Stimulated activated effector memory CD8-positive, alpha-beta T cell treated with anti-CD3 and anti-CD28 coated beads, Interleukin-12 subunit alpha, Interleukin-12 subunit beta, amount 100 ng/mL, for 72 hours (primary cell): ENCODE measurements around the gene CPA4.

Experiments used
- ATAC-seq: fragments of 150-1000 bp; cut with Tn5 transposase; 2 replicates; pipeline ENCODE4 v1.10.0; 2021
- DNase-seq, 2 donors: peaks; one replicate each; pipeline ENCODE4 v3.0.0; 2021 to 2022; ENCODE audit warnings: low spot score in 2 of 2
- H3K27ac Mint-ChIP-seq: one replicate; pipeline ENCODE4 v1.8.0; 2022; ENCODE audit warnings: mild to moderate bottlenecking, mixed read lengths
- H3K36me3 Mint-ChIP-seq: one replicate; pipeline ENCODE4 v1.8.0; 2022; ENCODE audit warnings: mild to moderate bottlenecking, mixed read lengths
- H3K4me1 Mint-ChIP-seq: one replicate; pipeline ENCODE4 v1.8.0; 2022; ENCODE audit warnings: mixed read lengths
- H3K4me3 Mint-ChIP-seq: one replicate; pipeline ENCODE4 v1.8.0; 2022; ENCODE audit warnings: mild to moderate bottlenecking, mixed read lengths
- H3K9me3 Mint-ChIP-seq: one replicate; pipeline ENCODE4 v1.8.0; 2022; ENCODE audit warnings: mixed read lengths

The CPA4 gene

DNA sequence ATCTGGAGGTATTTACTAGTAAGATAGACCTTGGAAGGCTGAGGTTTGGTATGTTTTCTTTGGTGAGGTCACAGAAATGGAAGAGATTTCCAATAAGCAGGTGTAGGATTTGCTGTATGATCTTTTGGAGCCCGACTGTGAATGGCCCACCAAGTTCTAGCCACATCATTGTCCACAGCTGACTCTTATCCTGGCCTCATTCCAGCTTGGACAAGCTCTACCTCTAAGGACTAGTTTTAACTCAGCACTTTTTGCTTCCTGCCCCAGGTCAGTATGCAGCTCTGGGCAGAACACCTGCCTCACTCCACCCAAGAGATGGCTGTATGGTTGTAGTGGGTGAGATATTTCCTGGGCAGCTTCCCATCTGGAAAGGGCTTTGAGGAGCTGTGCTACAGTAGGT is 6.1 kb upstream of the CPA4 start:
- H3K36me3 Mint-ChIP-seq = no peaks in the 10 kb centered on the region
- no peak overlapping the region for H3K27ac Mint-ChIP-seq
- H3K4me3 Mint-ChIP-seq = no peak overlapping the region
- peaks cover 6% of the 10 kb centered on the region for H3K4me1 Mint-ChIP-seq
- ATAC-seq (no peak), DNase-seq (no peak)
- H3K9me3 Mint-ChIP-seq = no peaks in the 10 kb centered on the region

DNA sequence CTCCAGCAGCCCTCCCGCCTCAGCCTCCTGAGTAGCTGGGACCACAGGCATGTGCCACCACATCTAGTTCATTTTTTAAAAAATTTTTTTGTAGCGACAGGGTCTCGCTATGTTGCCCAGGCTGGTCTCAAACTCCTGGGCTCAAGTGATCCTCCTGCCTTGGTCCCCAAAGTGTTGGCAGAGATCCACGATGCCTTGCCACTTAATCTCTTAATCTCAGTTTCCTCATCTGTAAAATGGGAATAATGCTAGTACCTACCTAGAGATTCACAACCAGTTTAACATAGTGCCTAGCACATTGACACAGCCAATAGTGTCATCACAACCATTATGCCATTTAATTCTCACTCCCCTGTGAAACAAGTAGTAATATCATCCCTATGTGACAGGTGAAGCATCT is 4.8 kb upstream of the CPA4 start:
- DNase-seq (no peak), ATAC-seq (no peak)
- Mint-ChIP-seq H3K4me3 (no peak overlapping the region), H3K27ac (no peak overlapping the region), H3K4me1 (peaks cover 6% of the 10 kb centered on the region), H3K36me3 (no peaks in the 10 kb centered on the region), H3K9me3 (no peaks in the 10 kb centered on the region)

DNA sequence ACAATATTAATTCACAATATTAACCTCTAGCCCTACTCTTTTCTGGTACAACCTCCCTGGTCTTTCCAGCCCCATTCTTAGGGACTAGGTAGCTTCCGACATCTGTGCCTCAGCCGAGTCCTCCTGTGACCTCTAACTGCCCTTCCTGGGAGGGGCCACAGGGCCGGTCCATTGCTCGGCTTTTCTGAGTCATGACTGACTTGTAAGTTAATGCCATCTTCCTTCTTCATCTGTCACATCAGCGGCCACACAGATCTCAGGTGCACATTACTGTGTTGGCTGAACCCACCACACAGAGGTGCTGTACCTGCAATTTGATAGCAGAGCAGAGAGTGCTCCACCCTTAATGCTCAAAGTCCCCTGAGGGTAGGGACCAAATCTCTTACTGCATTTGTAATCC is 4.1 kb upstream of the CPA4 start:
- no peaks in the 10 kb centered on the region for H3K9me3 Mint-ChIP-seq
- no peak overlapping the region for H3K27ac Mint-ChIP-seq
- H3K4me1 Mint-ChIP-seq = peaks cover 6% of the 10 kb centered on the region
- ATAC-seq (no peak), DNase-seq (no peak)
- no peaks in the 10 kb centered on the region for H3K36me3 Mint-ChIP-seq
- no peak overlapping the region for H3K4me3 Mint-ChIP-seq

- ATAC-seq (no peak), DNase-seq (no peak)
- Mint-ChIP-seq H3K4me3 (no peak overlapping the region), H3K9me3 (no peaks in the 10 kb centered on the region), H3K4me1 (peaks cover 6% of the 10 kb centered on the region), H3K36me3 (no peaks in the 10 kb centered on the region), H3K27ac (no peak overlapping the region)
Measured at GRCh38 chr7:130289478-130289877, 3.5 kb upstream of the CPA4 start.

DNA sequence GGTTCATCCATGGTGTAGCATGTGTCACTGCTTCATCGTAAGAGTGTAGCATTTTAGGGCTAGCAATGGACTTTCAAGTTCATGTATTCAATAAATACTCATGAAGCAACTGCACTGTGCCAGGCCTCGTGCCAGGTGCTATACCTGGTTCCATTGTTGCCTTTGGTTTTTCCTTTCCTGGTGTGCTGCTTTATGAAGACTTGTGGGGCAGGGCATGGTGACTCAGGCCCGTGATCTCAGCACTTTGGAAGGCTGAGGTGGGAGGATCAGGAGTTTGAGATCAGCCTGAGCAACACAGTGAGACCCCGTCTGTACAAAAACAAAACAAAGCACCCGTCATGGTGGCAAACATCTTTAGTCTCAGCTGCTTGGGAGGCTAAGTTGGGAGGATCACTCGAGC is 2.2 kb upstream of the CPA4 start:
- no peak for ATAC-seq
- no peak overlapping the region for H3K4me3 Mint-ChIP-seq
- H3K4me1 Mint-ChIP-seq = peaks cover 6% of the 10 kb centered on the region
- no peak for DNase-seq
- no peaks in the 10 kb centered on the region for H3K36me3 Mint-ChIP-seq
- no peak overlapping the region for H3K27ac Mint-ChIP-seq
- no peaks in the 10 kb centered on the region for H3K9me3 Mint-ChIP-seq

DNA sequence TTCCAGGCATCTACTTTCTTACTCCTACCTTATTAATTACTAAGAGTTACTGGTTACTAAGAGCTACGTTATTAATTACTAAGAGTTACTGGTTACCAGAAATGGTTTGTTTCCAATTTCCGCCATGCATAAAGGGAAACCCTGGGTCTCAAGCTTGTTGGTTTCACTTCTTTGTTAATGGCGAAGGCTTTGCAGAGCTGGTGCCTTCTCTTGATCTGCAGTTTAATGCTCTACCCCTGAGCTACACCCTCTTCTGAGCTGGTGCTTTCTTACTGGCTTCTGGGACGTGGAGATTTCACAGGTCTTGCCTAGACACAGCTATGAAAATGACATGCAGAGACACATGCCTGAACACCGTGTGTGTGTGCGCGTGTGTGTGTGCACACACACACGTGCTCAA is 560 bp downstream of the CPA4 start:
- Mint-ChIP-seq H3K4me1 (peaks cover 6% of the 10 kb centered on the region), H3K4me3 (no peak overlapping the region), H3K36me3 (no peaks in the 10 kb centered on the region), H3K9me3 (no peaks in the 10 kb centered on the region), H3K27ac (no peak overlapping the region)
- DNase-seq (no peak), ATAC-seq (no peak)

- H3K36me3 Mint-ChIP-seq = no peaks in the 10 kb centered on the region
- no peak overlapping the region for H3K4me3 Mint-ChIP-seq
- H3K27ac Mint-ChIP-seq = no peak overlapping the region
- DNase-seq (no peak), ATAC-seq (no peak)
- H3K4me1 Mint-ChIP-seq = no peaks in the 10 kb centered on the region
- H3K9me3 Mint-ChIP-seq = no peaks in the 10 kb centered on the region
Measured at GRCh38 chr7:130294314-130294713, 1.4 kb downstream of the CPA4 start.

GRCh38 chr7:130296221-130296951 is 3.4 kb downstream of the CPA4 start:
- no peak for DNase-seq
- no peak overlapping the region for H3K4me3 Mint-ChIP-seq
- no peaks in the 10 kb centered on the region for H3K4me1 Mint-ChIP-seq
- no peak overlapping the region for H3K27ac Mint-ChIP-seq
- H3K9me3 Mint-ChIP-seq = no peaks in the 10 kb centered on the region
- no peak for ATAC-seq
- no peaks in the 10 kb centered on the region for H3K36me3 Mint-ChIP-seq

DNA sequence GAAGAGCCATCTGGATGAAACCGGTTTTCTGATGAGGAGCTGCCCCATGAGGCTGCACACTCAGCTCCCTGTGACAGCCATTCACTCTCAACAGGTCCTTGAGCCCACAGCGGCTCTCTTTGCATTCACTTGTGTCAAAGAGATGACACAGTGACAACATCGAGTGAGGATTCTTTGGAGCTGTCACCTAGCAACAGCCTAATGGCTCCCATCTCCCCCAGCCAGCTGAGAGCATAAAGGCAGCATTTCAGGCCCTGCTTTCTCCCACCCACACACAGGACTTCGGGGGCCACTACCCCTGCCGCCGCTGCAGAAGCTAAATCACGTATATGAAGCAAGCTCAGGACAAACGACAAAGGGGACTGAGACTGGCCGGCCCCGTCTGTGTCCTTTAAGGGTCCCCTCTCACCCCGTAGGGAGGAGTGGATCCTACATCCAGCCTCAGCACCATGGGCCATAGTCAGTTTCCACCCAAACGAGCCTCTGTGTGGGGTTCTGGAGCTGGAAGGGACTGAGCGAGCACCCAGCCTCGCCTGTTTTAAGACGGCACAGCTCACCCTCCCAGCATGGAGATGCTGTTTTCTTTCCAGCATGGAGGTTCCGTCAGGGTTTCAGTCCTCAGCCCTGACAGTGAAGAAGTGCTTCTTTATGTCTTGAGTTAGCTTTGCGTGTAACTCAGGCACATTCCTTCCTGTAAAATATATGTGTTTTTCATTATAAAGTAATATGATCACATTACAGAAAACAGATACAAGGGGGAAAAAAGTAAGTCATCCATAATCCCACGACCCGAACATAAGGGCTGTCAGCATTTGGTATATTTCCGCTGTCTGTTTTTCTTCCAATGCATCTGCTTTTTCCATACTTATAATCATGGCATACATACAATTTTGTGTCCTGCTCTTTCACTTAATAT is 4.9 kb downstream of the CPA4 start:
- no peaks in the 10 kb centered on the region for H3K4me1 Mint-ChIP-seq
- H3K9me3 Mint-ChIP-seq = no peaks in the 10 kb centered on the region

DNA sequence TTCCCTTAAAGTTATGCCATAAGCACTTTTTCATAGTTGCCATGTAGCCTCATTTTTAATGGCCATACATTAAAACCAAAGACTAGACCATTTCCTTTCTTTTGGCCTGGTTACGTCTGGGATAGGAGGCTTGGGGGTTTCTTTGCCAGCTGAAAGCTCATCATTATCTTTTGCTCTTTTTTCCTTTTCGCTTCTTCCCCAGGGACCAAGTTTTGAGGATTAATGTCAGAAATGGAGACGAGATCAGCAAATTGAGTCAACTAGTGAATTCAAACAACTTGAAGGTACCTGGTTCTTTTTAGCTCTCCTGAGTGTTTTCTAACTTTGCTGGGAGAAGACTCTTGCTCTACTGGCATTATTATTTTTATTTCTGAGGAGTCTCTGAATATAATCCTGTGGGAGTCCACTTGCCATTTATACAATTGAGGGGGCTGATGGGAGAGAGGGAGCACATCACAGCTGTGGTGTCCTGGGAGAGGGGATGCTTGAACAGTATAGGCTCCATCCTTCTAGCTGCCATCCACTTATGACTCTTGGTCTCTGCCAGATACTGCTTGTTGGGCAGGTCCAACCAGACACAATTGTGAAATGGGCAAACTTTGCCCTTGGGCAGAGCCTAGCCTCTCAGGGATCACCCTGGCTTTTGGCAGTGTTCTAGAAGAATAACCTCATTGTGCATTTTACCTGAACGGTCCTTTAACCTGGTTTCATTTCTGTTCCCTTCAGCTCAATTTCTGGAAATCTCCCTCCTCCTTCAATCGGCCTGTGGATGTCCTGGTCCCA is 5.8 kb downstream of the CPA4 start:
- H3K4me3 Mint-ChIP-seq = no peak overlapping the region
- no peaks in the 10 kb centered on the region for H3K36me3 Mint-ChIP-seq
- no peak overlapping the region for H3K27ac Mint-ChIP-seq
- no peak for DNase-seq
- peak; percentile 25 for ATAC-seq
- H3K4me1 Mint-ChIP-seq = no peaks in the 10 kb centered on the region
- H3K9me3 Mint-ChIP-seq = no peaks in the 10 kb centered on the region

More for the DNA sequence above, 4.9 kb downstream of the CPA4 start:
- no peak overlapping the region for H3K4me3 Mint-ChIP-seq
- ATAC-seq (no peak), DNase-seq (no peak)
- no peak overlapping the region for H3K27ac Mint-ChIP-seq
- no peaks in the 10 kb centered on the region for H3K36me3 Mint-ChIP-seq

- ATAC-seq (no peak), DNase-seq (no peak)
- Mint-ChIP-seq H3K4me3 (no peak overlapping the region), H3K36me3 (no peaks in the 10 kb centered on the region), H3K27ac (no peak overlapping the region), H3K9me3 (no peaks in the 10 kb centered on the region), H3K4me1 (no peaks in the 10 kb centered on the region)
Measured at GRCh38 chr7:130299866-130300265, 6.9 kb downstream of the CPA4 start.

GRCh38 chr7:130301501-130302020 is 8.6 kb downstream of the CPA4 start:
- Mint-ChIP-seq H3K9me3 (no peaks in the 10 kb centered on the region), H3K4me1 (no peaks in the 10 kb centered on the region), H3K27ac (no peak overlapping the region), H3K4me3 (no peak overlapping the region), H3K36me3 (no peaks in the 10 kb centered on the region)
- ATAC-seq (no peak), DNase-seq (no peak)

DNA sequence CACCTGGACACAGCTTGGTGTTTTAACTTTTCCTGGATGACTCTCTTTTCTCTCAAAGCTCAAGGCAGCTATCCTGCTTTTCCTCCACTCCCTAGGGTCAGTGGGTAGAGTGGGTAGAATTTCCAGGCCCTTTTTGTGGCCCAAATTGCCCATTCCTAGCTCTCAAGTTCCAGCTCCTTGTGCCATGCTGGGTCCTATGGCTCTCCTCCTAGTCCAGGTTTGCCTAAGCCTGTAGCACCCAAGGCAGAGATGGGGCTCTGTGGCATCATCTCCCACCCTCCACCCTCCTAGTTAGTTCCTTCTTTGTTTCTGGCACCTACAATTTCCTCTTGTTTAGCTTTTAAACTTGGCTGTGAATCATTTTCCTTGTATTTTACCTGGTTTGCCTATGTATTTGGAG is 9.7 kb downstream of the CPA4 start:
- Mint-ChIP-seq H3K4me3 (no peak overlapping the region), H3K4me1 (no peaks in the 10 kb centered on the region), H3K36me3 (no peaks in the 10 kb centered on the region), H3K27ac (no peak overlapping the region), H3K9me3 (no peaks in the 10 kb centered on the region)
- DNase-seq = no peak
- no peak for ATAC-seq

DNA sequence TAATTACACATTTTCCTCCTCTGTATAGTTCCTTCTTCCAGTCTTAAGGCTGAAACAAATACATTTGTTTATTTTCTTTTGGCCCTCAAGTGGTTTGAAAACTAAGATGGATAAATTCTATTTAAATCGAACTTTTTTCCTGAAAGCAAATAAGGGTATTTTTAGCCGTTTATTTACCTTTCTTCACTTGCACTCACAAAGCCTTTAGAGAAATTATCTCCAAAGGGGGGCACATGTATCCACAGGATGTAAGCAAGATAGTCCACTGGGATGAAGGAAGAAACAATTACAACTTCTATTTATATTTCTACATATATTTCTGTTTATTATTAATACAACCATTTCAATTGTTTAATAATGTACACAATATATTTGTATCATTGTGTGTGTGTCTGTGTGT is 10.2 kb downstream of the CPA4 start:
- no peaks in the 10 kb centered on the region for H3K9me3 Mint-ChIP-seq
- no peak overlapping the region for H3K27ac Mint-ChIP-seq
- H3K4me3 Mint-ChIP-seq = no peak overlapping the region

GRCh38 chr7:130303551-130303950 is 10.6 kb downstream of the CPA4 start:
- H3K9me3 Mint-ChIP-seq = no peaks in the 10 kb centered on the region
- no peaks in the 10 kb centered on the region for H3K4me1 Mint-ChIP-seq
- H3K4me3 Mint-ChIP-seq = no peak overlapping the region
- no peak for DNase-seq
- H3K27ac Mint-ChIP-seq = no peak overlapping the region
- no peaks in the 10 kb centered on the region for H3K36me3 Mint-ChIP-seq
- no peak for ATAC-seq

More for the DNA sequence above, 10.2 kb downstream of the CPA4 start:
- no peaks in the 10 kb centered on the region for H3K36me3 Mint-ChIP-seq
- no peaks in the 10 kb centered on the region for H3K4me1 Mint-ChIP-seq
- ATAC-seq = no peak
- no peak for DNase-seq
